ENCODE data around the gene STK32C.

STK32C gene

GRCh38 chr10:132264306-132264950, 43.3 kb downstream of the STK32C start:
- no peak for DNase-seq

GRCh38 chr10:132263866-132264265, 43.9 kb downstream of the STK32C start:
- no peak for DNase-seq

- no peak for DNase-seq
Measured at GRCh38 chr10:132259702-132260482, 47.9 kb downstream of the STK32C start.

GRCh38 chr10:132258423-132258822, 49.3 kb downstream of the STK32C start:
- no peak for DNase-seq

GRCh38 chr10:132257907-132258306, 49.8 kb downstream of the STK32C start:
- DNase-seq: no peak

- DNase-seq: no peak
Measured at GRCh38 chr10:132257271-132257670, 50.5 kb downstream of the STK32C start.

GRCh38 chr10:132256866-132257265, 50.9 kb downstream of the STK32C start:
- DNase-seq: no peak

GRCh38 chr10:132255489-132256344, 52.0 kb downstream of the STK32C start:
- no peak for DNase-seq

- DNase-seq: no peak
Measured at GRCh38 chr10:132254841-132255240, 52.9 kb downstream of the STK32C start.

GRCh38 chr10:132253092-132253687, 54.6 kb downstream of the STK32C start:
- no peak for DNase-seq

- DNase-seq: no peak
Measured at GRCh38 chr10:132252412-132252811, 55.3 kb downstream of the STK32C start.

- no peak for DNase-seq
Measured at GRCh38 chr10:132251928-132252327, 55.8 kb downstream of the STK32C start.

GRCh38 chr10:132250481-132251475, 57.0 kb downstream of the STK32C start:
- no peak for DNase-seq

- no peak for DNase-seq
Measured at GRCh38 chr10:132249824-132250375, 57.9 kb downstream of the STK32C start.

- DNase-seq: no peak
Measured at GRCh38 chr10:132249226-132249724, 58.5 kb downstream of the STK32C start.

- DNase-seq: peak; percentile 2
Measured at GRCh38 chr10:132248455-132249225, 59.1 kb downstream of the STK32C start.

- peak; percentile 50 for DNase-seq
Measured at GRCh38 chr10:132247943-132248342, 59.8 kb downstream of the STK32C start.

- no peak for DNase-seq
Measured at GRCh38 chr10:132246296-132246695, 61.5 kb downstream of the STK32C start.

- no peak for DNase-seq
Measured at GRCh38 chr10:132245056-132245455, 62.7 kb downstream of the STK32C start.

GRCh38 chr10:132243626-132244025, 64.1 kb downstream of the STK32C start:
- DNase-seq: no peak
